Measurements from ENCODE around the gene MYO1A. TPM values are rescaled to one million over a fixed set of nuclear protein-coding genes. Genes with fewer than 3 reads are reported as not detected.
A peak's percentile ranks its signal among the peaks of the same experiment; 100 is the strongest.

MYO1A gene
- total and polyA plus RNA-seq, 8 donors: 0.70 to 97.3 (median 17.4) TPM

DNA sequence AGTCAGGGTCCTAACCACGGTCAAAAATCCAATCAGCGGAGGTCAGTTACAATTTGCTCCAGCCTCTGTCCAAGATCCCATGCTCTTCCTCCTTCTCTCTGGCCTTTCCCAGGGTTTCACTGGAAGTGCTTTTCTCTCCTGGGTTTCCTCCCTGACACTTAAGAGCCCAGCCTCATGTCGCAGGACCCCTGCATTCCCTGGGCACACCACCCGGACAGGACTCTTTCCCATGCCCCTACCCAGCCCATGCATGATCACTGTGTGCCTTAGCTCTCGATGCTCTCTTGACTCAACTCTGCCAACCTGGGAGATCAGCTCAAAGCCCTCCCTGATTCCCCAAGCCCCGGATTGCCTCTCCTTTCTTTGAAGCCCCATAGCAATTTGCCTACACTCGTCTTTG is 18.1 kb downstream of the MYO1A start:
- intact Hi-C loops (cut with DNase I; ENCODE audit: low total_unique reads): no loop called here
- no peak overlapping the region for H3K27ac ChIP-seq
- H3K36me3 ChIP-seq: peaks cover 0 to 10% (median 0%) of the 10 kb centered on the region in 4 donors
- no peaks in the 10 kb centered on the region for H3K9me3 ChIP-seq
- peaks cover 0 to 7% (median 3%) of the 10 kb centered on the region in 4 donors for H3K4me1 ChIP-seq
- H3K27me3 ChIP-seq: no peaks in the 10 kb centered on the region
- no peak for DNase-seq
- no peak overlapping the region for H3K4me3 ChIP-seq
- 78 to 84% (median 84%) methylated on average over 7 of the region's 7 CpGs for whole genome bisulfite sequencing, 5 donors
- TF ChIP-seq POLR2AphosphoS5 (IDR thresholded peaks at IDR 0.05): no peak
- no peak for TF ChIP-seq POLR2A (IDR thresholded peaks at IDR 0.05)
- no peak for TF ChIP-seq CTCF (IDR thresholded peaks at IDR 0.05)
- no peak for TF ChIP-seq EP300 (IDR thresholded peaks at IDR 0.05)

- WGBS, 5 donors: 14 to 32% (median 17%) methylated on average over 2 of the region's 2 CpGs
- Histone ChIP-seq H3K9me3 (no peaks in the 10 kb centered on the region), H3K36me3 (peaks cover 0 to 10% (median 0%) of the 10 kb centered on the region in 4 donors), H3K27ac (no peak overlapping the region), H3K4me3 (no peak overlapping the region), H3K27me3 (no peaks in the 10 kb centered on the region), H3K4me1 (peaks cover 0 to 12% (median 4%) of the 10 kb centered on the region in 4 donors)
- TF ChIP-seq POLR2A (IDR thresholded peaks at IDR 0.05) (no peak), POLR2AphosphoS5 (IDR thresholded peaks at IDR 0.05) (no peak), CTCF (IDR thresholded peaks at IDR 0.05) (no peak), EP300 (IDR thresholded peaks at IDR 0.05) (no peak)
- peak in 1 of 2 donors; percentile 64 for DNase-seq
- intact Hi-C loops (cut with DNase I; ENCODE audit: low total_unique reads): no loop called here
These were observed 18.7 kb downstream of the MYO1A start for GRCh38 chr12:57031138-57031725.

- intact Hi-C loops (cut with DNase I; ENCODE audit: low total_unique reads): no loop called here
- Histone ChIP-seq H3K4me1 (peaks cover 0 to 15% (median 4%) of the 10 kb centered on the region in 4 donors), H3K4me3 (no peak overlapping the region), H3K27me3 (no peaks in the 10 kb centered on the region), H3K36me3 (peaks cover 0 to 10% (median 0%) of the 10 kb centered on the region in 4 donors), H3K9me3 (no peaks in the 10 kb centered on the region), H3K27ac (no peak overlapping the region)
- TF ChIP-seq EP300 (IDR thresholded peaks at IDR 0.05): no peak
- TF ChIP-seq POLR2AphosphoS5 (IDR thresholded peaks at IDR 0.05): no peak
- no peak for TF ChIP-seq POLR2A (IDR thresholded peaks at IDR 0.05)
- TF ChIP-seq CTCF (IDR thresholded peaks at IDR 0.05): no peak
- 89 to 96% (median 95%) methylated on average over 7 of the region's 7 CpGs for WGBS, 5 donors
- DNase-seq: no peak
These were observed 20.5 kb downstream of the MYO1A start for GRCh38 chr12:57029457-57029856.

GRCh38 chr12:57027805-57028153 is 22.1 kb downstream of the MYO1A start:
- 63 to 81% (median 68%) methylated on average over 5 of the region's 5 CpGs for WGBS, 5 donors
- no peak for TF ChIP-seq POLR2AphosphoS5 (IDR thresholded peaks at IDR 0.05)
- TF ChIP-seq POLR2A (IDR thresholded peaks at IDR 0.05): no peak
- no peak for TF ChIP-seq CTCF (IDR thresholded peaks at IDR 0.05)
- no peak for TF ChIP-seq EP300 (IDR thresholded peaks at IDR 0.05)
- Histone ChIP-seq H3K9me3 (no peaks in the 10 kb centered on the region), H3K27me3 (no peaks in the 10 kb centered on the region), H3K36me3 (peaks cover 0 to 10% (median 0%) of the 10 kb centered on the region in 4 donors), H3K4me1 (peaks cover 0 to 26% (median 4%) of the 10 kb centered on the region in 4 donors), H3K4me3 (no peak overlapping the region), H3K27ac (no peak overlapping the region)
- intact Hi-C loops (cut with DNase I; ENCODE audit: low total_unique reads): no loop called here
- DNase-seq: no peak

Data from stomach (tissue), 9 donors.